Neuronal stem cell (in vitro differentiated cells): Measurements from ENCODE around the gene SRSF8.

Source experiments
- DNase-seq: peaks from one replicate; pipeline ENCODE4 v3.0.0-alpha.2; 2013; ENCODE audit warnings: low spot score
- H2AFZ ChIP-seq: one replicate; pipeline ENCODE4 v1.6.1; 2013; ENCODE audit warnings: mild to moderate bottlenecking, low read length, inconsistent platforms
- H2AK5ac ChIP-seq: 2 replicates; pipeline ENCODE4 v1.6.1; 2013; ENCODE audit warnings: low read depth, mild to moderate bottlenecking, inconsistent platforms, low read length, moderate library complexity, mixed read lengths
- H2BK120ac ChIP-seq: 2 replicates; pipeline ENCODE4 v1.6.1; 2013; ENCODE audit warnings: low read depth, mild to moderate bottlenecking, inconsistent platforms, low read length, moderate library complexity, mixed read lengths
- H2BK12ac ChIP-seq: one replicate; pipeline ENCODE4 v1.6.1; 2013; ENCODE audit warnings: low read length, inconsistent platforms
- H2BK15ac ChIP-seq: 2 replicates; pipeline ENCODE4 v1.6.1; 2013; ENCODE audit warnings: mild to moderate bottlenecking, low read length, inconsistent platforms, mixed read lengths
- H2BK5ac ChIP-seq: one replicate; pipeline ENCODE4 v1.6.1; 2013; ENCODE audit warnings: inconsistent platforms, mild to moderate bottlenecking, low read length, moderate library complexity
- H3K14ac ChIP-seq: one replicate; pipeline ENCODE4 v1.6.1; 2013; ENCODE audit warnings: low read length, inconsistent platforms
- H3K18ac ChIP-seq: 2 replicates; pipeline ENCODE4 v1.6.1; 2013; ENCODE audit warnings: low read length, inconsistent platforms
- H3K23ac ChIP-seq: 2 replicates; pipeline ENCODE4 v1.6.1; 2013; ENCODE audit warnings: low read depth, mild to moderate bottlenecking, mixed read lengths, low read length, inconsistent platforms; ENCODE audit not compliant: poor library complexity
- H3K27ac ChIP-seq: replicated peaks from 3 replicates; pipeline ENCODE4 v1.5.1; 2013; ENCODE audit warnings: low read length, inconsistent platforms
- H3K27me3 ChIP-seq, 3 experiments: 2 replicates each; pipeline ENCODE4 v1.6.1; 2013; ENCODE audit warnings: low read length in 3 of 3, mild to moderate bottlenecking in 2 of 3, inconsistent platforms in 1 of 3, low read depth in 1 of 3, mixed read lengths in 1 of 3, moderate library complexity in 1 of 3; ENCODE audit not compliant: control insufficient read depth in 3 of 3, insufficient read depth in 3 of 3
- H3K36me3 ChIP-seq, 2 donors: replicated peaks in 1 of 2; 2 replicates each; pipeline ENCODE4 v1.6.1; 2013; ENCODE audit warnings: low read length in 2 of 2; ENCODE audit not compliant: control insufficient read depth in 2 of 2, insufficient read depth in 2 of 2
- H3K4ac ChIP-seq: 2 replicates; pipeline ENCODE4 v1.6.1; 2013; ENCODE audit warnings: inconsistent platforms, mild to moderate bottlenecking, low read length, moderate library complexity
- H3K4me1 ChIP-seq, 2 donors: 1 replicate in 1 of 2; 2 replicates in 1 of 2; pipeline ENCODE4 v1.6.1; 2013; ENCODE audit warnings: low read length in 2 of 2, low read depth in 1 of 2; ENCODE audit not compliant: control insufficient read depth in 2 of 2, insufficient read depth in 1 of 2
- H3K4me2 ChIP-seq: one replicate; pipeline ENCODE4 v1.6.1; 2013; ENCODE audit warnings: mild to moderate bottlenecking, low read length, inconsistent platforms; ENCODE audit not compliant: insufficient read depth, poor library complexity, severe bottlenecking
- H3K4me3 ChIP-seq, 2 donors: 2 replicates each; pipeline ENCODE4 v1.5.1; 2013; ENCODE audit warnings: low read length in 2 of 2, mild to moderate bottlenecking in 2 of 2, inconsistent platforms in 1 of 2, moderate library complexity in 1 of 2
- H3K79me1 ChIP-seq: one replicate; pipeline ENCODE4 v1.6.1; 2013; ENCODE audit warnings: low read depth, mild to moderate bottlenecking, inconsistent platforms, low read length, moderate library complexity
- H3K9ac ChIP-seq: one replicate; pipeline ENCODE4 v1.6.1; 2013; ENCODE audit warnings: mild to moderate bottlenecking, low read depth, low read length, inconsistent platforms; ENCODE audit not compliant: poor library complexity
- H3K9me3 ChIP-seq, 2 donors: replicated peaks in 1 of 2; 2 replicates each; pipeline versions ENCODE3 to v1.6.1; 2013; ENCODE audit warnings: low read length in 2 of 2, mild to moderate bottlenecking in 2 of 2, inconsistent platforms in 1 of 2, low read depth in 1 of 2, mixed read lengths in 1 of 2, moderate library complexity in 1 of 2; ENCODE audit not compliant: control insufficient read depth in 2 of 2, insufficient read depth in 1 of 2
- H4K8ac ChIP-seq: one replicate; pipeline ENCODE4 v1.6.1; 2013; ENCODE audit warnings: low read depth, mild to moderate bottlenecking, inconsistent platforms, low read length, moderate library complexity
- H4K91ac ChIP-seq: one replicate; pipeline ENCODE4 v1.6.1; 2013; ENCODE audit warnings: low read length, low read depth, mild to moderate bottlenecking, inconsistent platforms; ENCODE audit not compliant: poor library complexity
- WGBS, 2 donors: extraction: QIAGEN DNeasy Blood & Tissue Kit; methylation state at CpG; one replicate each; pipeline ENCODE4 v1.1.7; 2013; ENCODE audit warnings: missing lambda C conversion rate in 2 of 2, mixed read lengths in 1 of 2; ENCODE audit not compliant: insufficient read length in 2 of 2, insufficient replicate concordance in 1 of 2; ENCODE audit errors: extremely low coverage in 2 of 2; 5-methylcytosine and 5-hydroxymethylcytosine counted together

SRSF8 gene

DNA sequence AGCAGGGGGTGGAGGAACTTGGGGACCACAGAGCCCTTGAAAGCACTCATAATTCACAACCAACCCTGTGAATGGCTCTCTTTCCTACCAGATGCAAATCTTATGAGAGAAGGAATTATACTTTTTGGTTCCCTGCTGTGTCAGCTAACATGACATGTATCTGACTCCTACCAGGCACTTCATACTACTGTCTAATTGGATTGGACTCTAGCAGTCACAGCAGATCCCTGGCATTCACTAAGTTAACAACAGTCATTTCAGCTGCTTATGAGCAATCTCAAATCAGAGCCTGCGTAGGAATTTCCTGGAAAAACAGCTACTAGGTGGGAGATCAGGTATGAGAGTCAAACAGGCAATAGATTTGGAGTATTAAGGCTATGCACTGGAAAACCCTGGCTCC, 11.8 kb downstream of the SRSF8 start:
- Histone ChIP-seq H2BK120ac (no peak overlapping the region), H2BK15ac (no peak overlapping the region), H3K18ac (no peak overlapping the region), H3K36me3 (no peaks in the 10 kb centered on the region), H2AFZ (no peak overlapping the region), H3K14ac (no peak overlapping the region), H3K4ac (no peak overlapping the region), H4K8ac (no peak overlapping the region), H3K23ac (no peak overlapping the region), H3K4me1 (peaks cover 8 to 17% of the 10 kb centered on the region in 2 donors), H2AK5ac (no peak overlapping the region), H2BK12ac (no peak overlapping the region), H3K79me1 (no peaks in the 10 kb centered on the region), H3K9me3 (no peaks in the 10 kb centered on the region), H3K4me3 (no peak overlapping the region), H3K27ac (no peak overlapping the region), H2BK5ac (no peak overlapping the region), H3K9ac (no peak overlapping the region), H3K27me3 (no peaks in the 10 kb centered on the region), H3K4me2 (no peak overlapping the region), H4K91ac (no peak overlapping the region)
- DNase-seq: no peak
- WGBS, 2 donors: no CpG with 5 or more reads among the region's 1 CpG

GRCh38 chr11:95081010-95081409, 14.3 kb downstream of the SRSF8 start:
- no peaks in the 10 kb centered on the region for H3K27me3 ChIP-seq
- no peak overlapping the region for H3K4ac ChIP-seq
- no CpG with 5 or more reads among the region's 5 CpGs for WGBS, 2 donors
- H2AK5ac ChIP-seq: no peak overlapping the region
- H3K27ac ChIP-seq: no peak overlapping the region
- H3K9ac ChIP-seq: no peak overlapping the region
- peak overlapping the region; percentile 85 for H2AFZ ChIP-seq
- H3K23ac ChIP-seq: no peak overlapping the region
- no peaks in the 10 kb centered on the region for H3K36me3 ChIP-seq
- H2BK5ac ChIP-seq: no peak overlapping the region
- DNase-seq: no peak
- H3K4me1 ChIP-seq: peaks cover 8 to 17% of the 10 kb centered on the region in 2 donors
- no peaks in the 10 kb centered on the region for H3K9me3 ChIP-seq
- H2BK12ac ChIP-seq: no peak overlapping the region
- no peak overlapping the region for H4K8ac ChIP-seq
- H3K4me3 ChIP-seq: no peak overlapping the region
- no peak overlapping the region for H3K14ac ChIP-seq
- no peak overlapping the region for H2BK120ac ChIP-seq
- H4K91ac ChIP-seq: no peak overlapping the region
- no peaks in the 10 kb centered on the region for H3K79me1 ChIP-seq
- no peak overlapping the region for H3K18ac ChIP-seq
- no peak overlapping the region for H3K4me2 ChIP-seq
- no peak overlapping the region for H2BK15ac ChIP-seq

DNA sequence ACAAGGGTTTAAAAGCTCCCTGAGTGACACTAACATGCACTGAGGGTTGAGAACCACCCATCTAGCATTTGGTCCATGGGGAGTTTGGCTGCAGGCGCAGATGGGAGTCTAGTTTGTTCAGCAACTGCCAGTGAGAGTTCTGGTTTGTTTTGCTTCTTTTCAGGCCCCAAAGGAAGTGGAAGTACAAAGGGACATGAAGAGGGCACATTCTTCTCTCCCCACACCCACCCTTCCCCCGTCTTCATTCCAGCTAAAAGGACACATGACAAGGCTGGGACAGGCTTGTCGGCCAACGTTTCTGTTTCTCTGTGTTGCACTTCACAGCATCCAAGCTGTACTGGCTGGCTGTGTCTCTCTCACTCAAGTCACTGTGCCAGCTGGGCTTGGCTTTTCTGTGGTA, 14.7 kb downstream of the SRSF8 start:
- no peak overlapping the region for H3K4ac ChIP-seq
- no peaks in the 10 kb centered on the region for H3K27me3 ChIP-seq
- H3K23ac ChIP-seq: no peak overlapping the region
- H3K79me1 ChIP-seq: no peaks in the 10 kb centered on the region
- H3K4me2 ChIP-seq: no peak overlapping the region
- H3K14ac ChIP-seq: no peak overlapping the region
- H2BK15ac ChIP-seq: no peak overlapping the region
- H3K9me3 ChIP-seq: no peaks in the 10 kb centered on the region
- H3K9ac ChIP-seq: no peak overlapping the region
- H3K18ac ChIP-seq: peak overlapping the region; percentile 68
- no peaks in the 10 kb centered on the region for H3K36me3 ChIP-seq
- H4K91ac ChIP-seq: no peak overlapping the region
- H3K4me1 ChIP-seq: peaks cover 8 to 17% of the 10 kb centered on the region in 2 donors
- no peak overlapping the region for H4K8ac ChIP-seq
- WGBS, 2 donors: no CpG with 5 or more reads among the region's 4 CpGs
- H2BK12ac ChIP-seq: peak overlapping the region; percentile 11
- H3K27ac ChIP-seq: no peak overlapping the region
- no peak for DNase-seq
- H2BK5ac ChIP-seq: no peak overlapping the region
- peak overlapping the region; percentile 85 for H2AFZ ChIP-seq
- H2AK5ac ChIP-seq: no peak overlapping the region
- H3K4me3 ChIP-seq: no peak overlapping the region
- H2BK120ac ChIP-seq: no peak overlapping the region

DNA sequence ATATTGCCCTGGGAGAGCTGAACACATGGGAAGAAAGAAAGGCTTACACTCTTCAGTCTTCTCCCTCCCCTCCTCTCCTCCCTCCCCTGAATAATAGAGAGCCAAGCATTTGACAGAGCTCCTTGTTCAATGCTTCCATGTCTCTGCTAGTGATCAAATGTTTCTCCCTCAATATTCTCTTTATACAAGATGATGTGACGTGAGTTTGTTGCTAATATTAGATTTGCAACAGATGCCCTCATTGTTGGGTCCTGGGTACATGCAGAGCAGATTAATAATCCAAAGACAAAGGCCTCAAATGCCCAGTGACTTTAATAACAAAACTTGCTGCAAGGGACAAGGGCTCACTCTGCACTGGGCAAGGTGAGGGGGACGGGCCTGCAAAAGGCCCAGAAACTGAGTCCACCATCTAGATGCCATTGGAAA, 15.9 kb downstream of the SRSF8 start:
- Histone ChIP-seq H3K9ac (no peak overlapping the region), H2BK12ac (no peak overlapping the region), H3K14ac (no peak overlapping the region), H2BK120ac (no peak overlapping the region), H2BK15ac (no peak overlapping the region), H2AFZ (peak overlapping the region; percentile 85), H3K23ac (no peak overlapping the region), H3K4me1 (peaks cover 8 to 15% of the 10 kb centered on the region in 2 donors), H3K9me3 (no peaks in the 10 kb centered on the region), H2BK5ac (no peak overlapping the region), H3K27ac (no peak overlapping the region), H4K8ac (no peak overlapping the region), H3K36me3 (no peaks in the 10 kb centered on the region), H3K4me3 (no peak overlapping the region), H3K27me3 (no peaks in the 10 kb centered on the region), H3K4ac (no peak overlapping the region), H3K18ac (no peak overlapping the region), H3K79me1 (no peaks in the 10 kb centered on the region), H3K4me2 (no peak overlapping the region), H2AK5ac (no peak overlapping the region), H4K91ac (no peak overlapping the region)
- DNase-seq: no peak
- no CpG with 5 or more reads among the region's 2 CpGs for WGBS, 2 donors
